ENCODE data around the gene PLD5. TPM values are rescaled to one million over a fixed set of nuclear protein-coding genes. Genes with fewer than 3 reads are reported as not detected.

Gene PLD5
- total and polyA plus RNA-seq, 3 donors from 2014 or later, result 0.63 to 1.7 (median 0.81) TPM

DNA sequence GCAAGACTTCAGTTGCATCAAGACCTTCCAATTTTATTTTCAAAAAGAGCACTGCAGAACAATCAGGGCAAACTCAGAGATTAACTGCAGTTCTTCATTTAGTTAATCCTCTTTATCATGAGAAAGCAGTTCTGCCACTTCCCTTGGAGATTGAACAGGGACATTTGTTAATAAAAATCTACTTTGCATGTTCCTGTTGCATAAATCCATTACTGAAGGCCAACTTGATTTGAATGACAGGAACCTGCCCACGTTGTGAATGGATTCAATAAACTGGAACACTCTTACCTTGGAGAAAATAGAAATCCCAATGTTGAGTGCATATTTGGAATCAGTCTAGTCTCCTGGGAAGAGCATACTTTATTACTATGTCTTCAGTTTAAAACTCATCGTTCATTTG lies 19.6 kb upstream of the PLD5 start:
- no peak overlapping the region for H3K4me3 ChIP-seq
- H3K27ac ChIP-seq, result no peak overlapping the region
- TF ChIP-seq CTCF (IDR thresholded peaks at IDR 0.05) (no peak), POLR2A (IDR thresholded peaks at IDR 0.05) (no peak)
- intact Hi-C loops (cut with DNase I; ENCODE audit: low total_unique reads), result no loop called here
- H3K4me1 ChIP-seq, result no peaks in the 10 kb centered on the region
- H3K27me3 ChIP-seq, result no peaks in the 10 kb centered on the region
- no peaks in the 10 kb centered on the region for H3K36me3 ChIP-seq (ENCODE audit: low read depth, missing control alignments)
- 62 to 65% methylated on average over 2 of the region's 2 CpGs for WGBS, 2 donors
- no peaks in the 10 kb centered on the region for H3K9me3 ChIP-seq
- no peak for DNase-seq

DNA sequence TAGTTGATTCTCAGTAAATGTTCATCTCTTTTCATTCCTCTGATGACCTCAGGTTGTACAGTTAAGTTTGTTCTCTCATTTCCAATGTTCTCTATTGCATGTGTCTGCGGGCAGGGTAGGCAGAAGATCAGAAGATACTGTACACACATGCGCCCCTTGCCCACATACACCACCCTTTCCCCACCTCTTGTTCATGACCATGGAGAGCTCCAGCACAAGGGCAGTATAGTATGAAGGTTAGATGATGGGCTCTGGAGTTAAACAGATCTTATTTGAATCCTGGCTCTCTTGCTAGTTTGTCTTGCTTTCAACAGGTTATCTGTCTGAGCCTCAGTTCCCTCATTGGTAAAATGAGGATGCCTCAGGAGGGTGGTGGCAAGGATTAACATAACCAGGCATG lies 17.8 kb upstream of the PLD5 start:
- Histone ChIP-seq H3K36me3 (ENCODE audit: low read depth, missing control alignments) (no peaks in the 10 kb centered on the region), H3K4me3 (no peak overlapping the region), H3K9me3 (no peaks in the 10 kb centered on the region), H3K27ac (no peak overlapping the region), H3K4me1 (no peaks in the 10 kb centered on the region), H3K27me3 (no peaks in the 10 kb centered on the region)
- WGBS, 2 donors, result 97 to 100% methylated on average over 2 of the region's 2 CpGs
- no peak for TF ChIP-seq CTCF (IDR thresholded peaks at IDR 0.05)
- intact Hi-C loops (cut with DNase I; ENCODE audit: low total_unique reads), result no loop called here
- DNase-seq, result no peak

- TF ChIP-seq CTCF (IDR thresholded peaks at IDR 0.05) (no peak), POLR2A (IDR thresholded peaks at IDR 0.05) (no peak)
- Histone ChIP-seq H3K27ac (no peak overlapping the region), H3K27me3 (no peaks in the 10 kb centered on the region), H3K4me3 (no peak overlapping the region), H3K4me1 (no peaks in the 10 kb centered on the region), H3K9me3 (no peaks in the 10 kb centered on the region), H3K36me3 (ENCODE audit: low read depth, missing control alignments) (no peaks in the 10 kb centered on the region)
- WGBS, 2 donors, result 77 to 94% methylated on average over 1 of the region's 1 CpG
- intact Hi-C loops (cut with DNase I; ENCODE audit: low total_unique reads), result no loop called here
- DNase-seq, result no peak
Observed at GRCh38 chr1:242535986-242536385, 11.5 kb upstream of the PLD5 start.

GRCh38 chr1:242534753-242535152 lies 10.3 kb upstream of the PLD5 start:
- WGBS, 2 donors, result 92 to 94% methylated on average over 1 of the region's 1 CpG
- intact Hi-C loops (cut with DNase I; ENCODE audit: low total_unique reads), result no loop called here
- Histone ChIP-seq H3K4me3 (no peak overlapping the region), H3K4me1 (no peaks in the 10 kb centered on the region), H3K27me3 (no peaks in the 10 kb centered on the region), H3K9me3 (no peaks in the 10 kb centered on the region), H3K27ac (no peak overlapping the region), H3K36me3 (ENCODE audit: low read depth, missing control alignments) (no peaks in the 10 kb centered on the region)
- DNase-seq, result no peak
- no peak for TF ChIP-seq CTCF (IDR thresholded peaks at IDR 0.05)

- Histone ChIP-seq H3K9me3 (no peaks in the 10 kb centered on the region), H3K27me3 (no peaks in the 10 kb centered on the region), H3K27ac (no peak overlapping the region), H3K4me1 (no peaks in the 10 kb centered on the region), H3K4me3 (no peak overlapping the region), H3K36me3 (ENCODE audit: low read depth, missing control alignments) (no peaks in the 10 kb centered on the region)
- no peak for DNase-seq
- WGBS, 2 donors, result 58 to 65% methylated on average over 1 of the region's 1 CpG
- TF ChIP-seq POLR2A (IDR thresholded peaks at IDR 0.05) (no peak), CTCF (IDR thresholded peaks at IDR 0.05) (no peak)
- intact Hi-C loops (cut with DNase I; ENCODE audit: low total_unique reads), result no loop called here
Observed at GRCh38 chr1:242530761-242531160, 6.3 kb upstream of the PLD5 start.

All from testis (tissue), 3 donors.